ENCODE measurements around the gene ATP6V1F. TPM values are rescaled to one million over a fixed set of nuclear protein-coding genes. Genes with fewer than 3 reads are reported as not detected.

Gene ATP6V1F
- total RNA-seq, 1 experiment from 2014 or later = 169 TPM

DNA sequence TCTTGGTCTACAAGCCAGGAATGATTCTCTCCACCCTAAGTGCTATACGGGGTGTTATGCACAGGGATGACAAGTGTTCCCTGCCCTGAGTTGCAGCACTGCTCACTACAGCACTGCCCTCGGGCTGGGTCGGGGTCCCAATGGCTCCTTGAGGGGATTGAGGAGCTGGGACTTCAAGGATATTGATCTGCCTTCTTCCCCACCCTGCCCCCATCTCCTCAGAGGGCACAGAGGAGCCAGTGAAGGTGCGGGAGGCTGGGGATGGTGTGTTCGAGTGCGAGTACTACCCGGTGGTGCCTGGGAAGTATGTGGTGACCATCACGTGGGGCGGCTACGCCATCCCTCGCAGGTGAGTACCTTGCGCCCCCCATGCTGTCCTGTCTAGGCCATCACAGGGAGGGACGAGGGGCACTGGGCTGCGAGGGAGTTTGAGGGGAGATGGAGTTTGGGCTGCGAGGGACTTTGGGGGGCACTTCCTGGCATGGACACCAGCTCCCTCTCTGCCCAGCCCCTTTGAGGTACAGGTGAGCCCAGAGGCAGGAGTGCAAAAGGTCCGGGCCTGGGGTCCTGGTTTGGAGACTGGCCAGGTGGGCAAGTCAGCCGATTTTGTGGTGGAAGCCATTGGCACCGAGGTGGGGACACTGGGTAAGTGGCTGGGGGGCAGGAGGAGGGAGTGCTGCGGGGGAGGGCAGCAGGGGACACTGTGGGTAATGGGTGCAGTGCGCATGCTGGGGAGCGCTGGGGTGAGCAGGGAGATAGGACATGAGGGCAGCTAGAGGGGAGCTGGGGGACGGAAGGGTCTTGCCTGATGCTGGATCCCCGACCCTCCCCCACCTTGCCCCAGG is 22.1 kb upstream of the ATP6V1F start:
- no peaks in the 10 kb centered on the region for H3F3A ChIP-seq (ENCODE audit: insufficient read depth, low read depth)
- H3K27ac ChIP-seq = no peak overlapping the region
- no peaks in the 10 kb centered on the region for H3K79me2 ChIP-seq (ENCODE audit: low read depth)
- ChIA-PET CTCF (interaction anchor here (0.6 to 0.7 kb wide), 2 partner anchors 32 to 41 kb away, joined by 3 to 5 read pairs; no protein-coding TSS in a partner anchor), POLR2A (ENCODE audit: unreplicated experiment) (no interaction called here)
- no peak overlapping the region for H2AFZ ChIP-seq
- H3K4me1 ChIP-seq (replicated peaks; ENCODE audit: insufficient read depth) = no peaks in the 10 kb centered on the region
- TF ChIP-seq EZH2 (IDR thresholded peaks at IDR 0.05; ENCODE audit: low read depth) = no peak
- TF ChIP-seq, protein P1, sequence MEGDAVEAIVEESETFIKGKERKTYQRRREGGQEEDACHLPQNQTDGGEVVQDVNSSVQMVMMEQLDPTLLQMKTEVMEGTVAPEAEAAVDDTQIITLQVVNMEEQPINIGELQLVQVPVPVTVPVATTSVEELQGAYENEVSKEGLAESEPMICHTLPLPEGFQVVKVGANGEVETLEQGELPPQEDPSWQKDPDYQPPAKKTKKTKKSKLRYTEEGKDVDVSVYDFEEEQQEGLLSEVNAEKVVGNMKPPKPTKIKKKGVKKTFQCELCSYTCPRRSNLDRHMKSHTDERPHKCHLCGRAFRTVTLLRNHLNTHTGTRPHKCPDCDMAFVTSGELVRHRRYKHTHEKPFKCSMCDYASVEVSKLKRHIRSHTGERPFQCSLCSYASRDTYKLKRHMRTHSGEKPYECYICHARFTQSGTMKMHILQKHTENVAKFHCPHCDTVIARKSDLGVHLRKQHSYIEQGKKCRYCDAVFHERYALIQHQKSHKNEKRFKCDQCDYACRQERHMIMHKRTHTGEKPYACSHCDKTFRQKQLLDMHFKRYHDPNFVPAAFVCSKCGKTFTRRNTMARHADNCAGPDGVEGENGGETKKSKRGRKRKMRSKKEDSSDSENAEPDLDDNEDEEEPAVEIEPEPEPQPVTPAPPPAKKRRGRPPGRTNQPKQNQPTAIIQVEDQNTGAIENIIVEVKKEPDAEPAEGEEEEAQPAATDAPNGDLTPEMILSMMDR (conservative IDR thresholded peaks at IDR 0.05) = no peak
- BruUV-seq (replicated peaks) = no TSS peak
- no peaks in the 10 kb centered on the region for H3K36me3 ChIP-seq (ENCODE audit: low read depth)
- intact Hi-C loops (cut with micrococcal nuclease; ENCODE audit: unreplicated experiment) = no loop called here
- H3K27me3 ChIP-seq (ENCODE audit: insufficient read depth, low read depth) = no peaks in the 10 kb centered on the region
- no peaks in the 10 kb centered on the region for H3K9me2 ChIP-seq (ENCODE audit: insufficient read depth)
- DNase-seq = no peak
- no peaks in the 10 kb centered on the region for H4K20me1 ChIP-seq (ENCODE audit: insufficient read depth)
- no peak overlapping the region for H3K4me3 ChIP-seq
- H3K4me2 ChIP-seq = no peak overlapping the region
- no peaks in the 10 kb centered on the region for H3K9me3 ChIP-seq (ENCODE audit: insufficient read depth, low read depth)

GRCh38 chr7:128841171-128841690 is 21.4 kb upstream of the ATP6V1F start:
- Histone ChIP-seq H3K4me2 (no peak overlapping the region), H3K36me3 (ENCODE audit: low read depth) (no peaks in the 10 kb centered on the region), H3K9me3 (ENCODE audit: insufficient read depth, low read depth) (no peaks in the 10 kb centered on the region), H3K27me3 (ENCODE audit: insufficient read depth, low read depth) (no peaks in the 10 kb centered on the region), H4K20me1 (ENCODE audit: insufficient read depth) (no peaks in the 10 kb centered on the region), H3K9me2 (ENCODE audit: insufficient read depth) (no peaks in the 10 kb centered on the region), H3K4me1 (replicated peaks; ENCODE audit: insufficient read depth) (no peaks in the 10 kb centered on the region), H3K79me2 (ENCODE audit: low read depth) (no peaks in the 10 kb centered on the region), H3K27ac (no peak overlapping the region), H3F3A (ENCODE audit: insufficient read depth, low read depth) (no peaks in the 10 kb centered on the region), H3K4me3 (no peak overlapping the region), H2AFZ (no peak overlapping the region)
- POLR2A ChIA-PET (ENCODE audit: unreplicated experiment) = no interaction called here
- intact Hi-C loops (cut with micrococcal nuclease; ENCODE audit: unreplicated experiment) = no loop called here
- TF ChIP-seq EZH2 (IDR thresholded peaks at IDR 0.05; ENCODE audit: low read depth) = no peak
- TF ChIP-seq, protein P1 (conservative IDR thresholded peaks at IDR 0.05) = no peak
- CTCF ChIA-PET = interaction anchor here (0.6 kb wide), 1 partner anchor 41 kb away, joined by 3 read pairs; no protein-coding TSS in a partner anchor
- BruUV-seq (replicated peaks) = no TSS peak
- no peak for DNase-seq

- Histone ChIP-seq H2AFZ (no peak overlapping the region), H3K27me3 (ENCODE audit: insufficient read depth, low read depth) (no peaks in the 10 kb centered on the region), H3K27ac (no peak overlapping the region), H3K36me3 (ENCODE audit: low read depth) (no peaks in the 10 kb centered on the region), H3K9me2 (ENCODE audit: insufficient read depth) (no peaks in the 10 kb centered on the region), H4K20me1 (ENCODE audit: insufficient read depth) (no peaks in the 10 kb centered on the region), H3K79me2 (ENCODE audit: low read depth) (no peaks in the 10 kb centered on the region), H3K4me1 (replicated peaks; ENCODE audit: insufficient read depth) (no peaks in the 10 kb centered on the region), H3K9me3 (ENCODE audit: insufficient read depth, low read depth) (no peaks in the 10 kb centered on the region), H3K4me3 (no peak overlapping the region), H3F3A (ENCODE audit: insufficient read depth, low read depth) (no peaks in the 10 kb centered on the region), H3K4me2 (no peak overlapping the region)
- peak in 1 of 2 experiments; percentile 33 for DNase-seq
- intact Hi-C loops (cut with micrococcal nuclease; ENCODE audit: unreplicated experiment) = no loop called here
- ChIA-PET CTCF (interaction anchor here (0.7 kb wide), 1 partner anchor 261 kb away, joined by 3 read pairs; no protein-coding TSS in a partner anchor), POLR2A (ENCODE audit: unreplicated experiment) (no interaction called here)
- BruUV-seq (replicated peaks) = no TSS peak
- TF ChIP-seq, protein P1 (conservative IDR thresholded peaks at IDR 0.05) = peak; percentile 73
- TF ChIP-seq EZH2 (IDR thresholded peaks at IDR 0.05; ENCODE audit: low read depth) = no peak
These were observed 20.6 kb upstream of the ATP6V1F start for GRCh38 chr7:128841921-128842673.

Data from PC-9 (cell line).